ENCODE measurements around the gene NHEJ1. TPM values are rescaled to one million over a fixed set of nuclear protein-coding genes. Genes with fewer than 3 reads are reported as not detected.

The NHEJ1 gene
- total RNA-seq, 1 experiment from 2014 or later = 16.4 TPM

DNA sequence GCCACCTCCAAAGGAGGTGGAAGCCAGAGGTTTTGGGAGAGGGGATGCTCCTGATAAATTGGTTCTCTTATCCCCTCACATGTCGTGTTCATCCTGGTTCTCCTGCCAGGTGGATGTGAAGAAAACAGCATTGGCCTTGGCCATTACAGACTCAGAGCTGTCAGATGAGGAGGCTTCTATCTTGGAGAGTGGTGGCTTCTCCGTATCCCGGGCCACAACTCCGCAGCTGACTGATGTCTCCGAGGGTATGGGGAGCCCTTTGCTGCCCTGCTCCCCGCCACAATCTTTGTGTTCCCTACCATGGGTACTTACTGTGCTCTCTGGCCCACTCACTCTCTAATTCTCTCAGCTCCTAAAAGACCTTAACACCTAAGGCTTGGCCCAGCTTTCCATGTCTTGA is 20.9 kb upstream of the NHEJ1 start:
- no peaks in the 10 kb centered on the region for H3K27me3 ChIP-seq (ENCODE audit: insufficient read depth, low read length)
- peaks cover 16% of the 10 kb centered on the region for H3K79me2 ChIP-seq (ENCODE audit: insufficient read depth, low read length)
- POLR2A ChIA-PET = no interaction called here
- no peak for TF ChIP-seq CBX3 (IDR thresholded peaks at IDR 0.05; ENCODE audit: low read depth)
- no peak for TF ChIP-seq SP1 (IDR thresholded peaks at IDR 0.05; ENCODE audit: low read depth)
- TF ChIP-seq EGR1 (IDR thresholded peaks at IDR 0.05; ENCODE audit: low read depth) = no peak
- no peak for TF ChIP-seq POLR2AphosphoS5 (IDR thresholded peaks at IDR 0.05; ENCODE audit: low read depth, low read length)
- no peak for TF ChIP-seq ZFX (IDR thresholded peaks at IDR 0.05)
- no peak for TF ChIP-seq FOSL1 (IDR thresholded peaks at IDR 0.05; ENCODE audit: low read depth)
- TF ChIP-seq SRF (IDR thresholded peaks at IDR 0.05; ENCODE audit: low read depth) = no peak
- TF ChIP-seq JUND (IDR thresholded peaks at IDR 0.05) = no peak
- no peak for TF ChIP-seq POLR2A (IDR thresholded peaks at IDR 0.05; ENCODE audit: borderline replicate concordance, extremely low read depth, insufficient read depth, insufficient read length)
- TF ChIP-seq CTCF (IDR thresholded peaks at IDR 0.05 in 2 of 3, conservative IDR thresholded peaks at IDR 0.05 in 1 of 3; ENCODE audit: borderline replicate concordance in 1 of 3, insufficient read depth in 1 of 3, low read depth in 2 of 3, low read length in 2 of 3) = no peak
- no peak for TF ChIP-seq ZNF274 (IDR thresholded peaks at IDR 0.05; ENCODE audit: low read depth, low read length)
- TF ChIP-seq ZBTB33 (IDR thresholded peaks at IDR 0.05; ENCODE audit: extremely low read depth, insufficient replicate concordance, low read length) = no peak
- peaks cover 13 to 17% of the 10 kb centered on the region in 2 experiments; a peak in 3 of 4 replicates for H3K36me3 ChIP-seq (ENCODE audit: control insufficient read depth in 1 of 2, insufficient read depth in 2 of 2, low read length in 2 of 2)
- CTCF ChIA-PET = no interaction called here
- H4K20me1 ChIP-seq (ENCODE audit: insufficient read depth) = no peaks in the 10 kb centered on the region
- BruUV-seq (replicated peaks) = no TSS peak
- no peak overlapping the region for H3K4me2 ChIP-seq (ENCODE audit: low read length)
- intact Hi-C loops (cut with micrococcal nuclease) = no loop called here
- H3K4me3 ChIP-seq (replicated peaks in 1 of 2; ENCODE audit: low read depth in 1 of 2, low read length in 2 of 2) = no peak overlapping the region
- no peak for DNase-seq (ENCODE audit: low read depth, low spot score)
- peaks cover 5 to 20% of the 10 kb centered on the region in 2 experiments; a peak in 2 of 4 replicates for H3K4me1 ChIP-seq (ENCODE audit: control insufficient read depth in 1 of 2, insufficient read depth in 2 of 2, low read length in 2 of 2)
- H2AFZ ChIP-seq (ENCODE audit: low read depth, low read length, poor library complexity, severe bottlenecking) = no peak overlapping the region
- ATAC-seq = no peak
- no peak overlapping the region for H3K9ac ChIP-seq (ENCODE audit: low read length)
- H3K9me2 ChIP-seq (ENCODE audit: insufficient read depth) = no peaks in the 10 kb centered on the region
- H3K9me3 ChIP-seq (ENCODE audit: control insufficient read depth in 1 of 2, insufficient read depth in 1 of 2, low read depth in 1 of 2, low read length in 2 of 2) = no peaks in the 10 kb centered on the region
- H3K27ac ChIP-seq (ENCODE audit: low read depth, low read length) = no peak overlapping the region
- RAD21 ChIA-PET (ENCODE audit: low non-redundant PET in 1 of 2, low total read pairs in 2 of 2, uncharacterized antibody in 2 of 2, unreplicated experiment in 2 of 2) = no interaction called here

Data from HCT116 (cell line).